A172 (cell line): ENCODE results near the gene MRPS27. TPM values are rescaled to one million over a fixed set of nuclear protein-coding genes. Genes with fewer than 3 reads are reported as not detected.
A peak's percentile ranks its signal among the peaks of the same experiment; 100 is the strongest.

Source experiments
- DNase-seq: peaks from one replicate; pipeline ENCODE4 v3.0.0-alpha.2; 2015; ENCODE audit warnings: low spot score
- total RNA-seq: library from RNA; depleted of rRNA; stranded (reverse); fragments of >200 nt; shearing (Covaris generic); gene quantifications from 2 replicates; pipeline ENCODE4 v1.2.3, GENCODE V29; 2014

Gene MRPS27
- total RNA-seq, 1 experiment from 2014 or later = 84.1 TPM

GRCh38 chr5:72234265-72234700 lies 85.8 kb downstream of the MRPS27 start:
- peak; percentile 78 for DNase-seq

DNA sequence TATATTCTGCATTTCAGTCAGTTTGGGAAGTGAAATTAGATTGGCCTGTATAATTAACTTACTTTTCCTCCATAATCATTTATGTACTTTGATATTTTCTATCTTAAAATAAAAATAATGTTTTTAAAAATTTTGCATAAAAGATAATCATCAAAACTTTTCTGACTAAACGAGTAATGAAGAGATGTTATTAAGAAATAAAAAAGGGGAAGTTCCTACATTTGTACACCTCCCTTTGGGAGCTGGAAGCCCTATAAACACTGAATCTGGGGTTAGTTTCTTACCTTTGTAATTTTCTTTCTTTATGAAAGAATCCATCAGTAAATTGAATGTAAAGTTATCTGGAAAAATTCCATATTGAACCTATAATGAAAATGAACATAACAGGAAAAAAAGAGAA lies 86.2 kb downstream of the MRPS27 start:
- no peak for DNase-seq

GRCh38 chr5:72232838-72233237 lies 87.2 kb downstream of the MRPS27 start:
- no peak for DNase-seq

- DNase-seq = no peak
Measured at GRCh38 chr5:72231991-72232703, 87.9 kb downstream of the MRPS27 start.

DNA sequence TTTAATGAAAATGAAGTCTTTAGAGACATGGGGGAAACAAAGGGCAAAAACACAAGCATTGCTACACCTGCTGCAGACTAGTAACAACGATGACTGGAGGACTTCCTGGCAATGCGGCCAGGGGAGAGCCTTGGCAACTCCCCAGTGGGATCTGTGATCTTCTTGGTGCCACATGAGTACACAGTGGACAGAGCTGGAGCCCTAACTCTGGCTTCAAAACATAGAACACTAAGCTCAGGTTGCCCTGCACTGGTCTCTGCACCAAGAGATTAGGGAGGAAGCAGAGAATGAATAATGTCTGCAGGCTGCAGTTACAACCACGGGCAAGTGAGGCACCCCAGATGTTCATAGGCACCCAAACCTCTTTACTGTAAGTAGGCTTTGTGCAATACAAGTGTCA lies 91.1 kb downstream of the MRPS27 start:
- DNase-seq = no peak

DNA sequence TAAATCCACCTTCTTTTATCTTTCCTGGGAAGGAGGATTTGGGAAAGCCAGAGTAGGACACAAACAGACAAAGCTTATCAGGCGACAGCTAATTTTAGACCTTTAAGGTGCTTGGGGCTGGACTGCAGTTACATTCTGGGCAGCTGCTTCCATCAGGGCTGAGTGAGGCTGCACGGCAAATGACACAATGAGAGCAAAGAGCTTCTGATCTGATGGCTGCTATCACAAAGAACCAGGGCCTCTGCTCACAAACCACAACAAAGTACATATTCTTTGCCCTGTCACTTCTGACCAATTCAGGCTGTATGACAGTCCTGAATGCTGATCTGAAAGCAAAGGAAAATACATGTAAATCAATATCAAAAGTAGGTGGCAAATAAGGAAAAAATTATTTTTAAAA lies 93.1 kb downstream of the MRPS27 start:
- no peak for DNase-seq

- DNase-seq = no peak
Measured at GRCh38 chr5:72225741-72226140, 94.3 kb downstream of the MRPS27 start.

GRCh38 chr5:72224946-72225463 lies 95.0 kb downstream of the MRPS27 start:
- peak; percentile 55 for DNase-seq

DNA sequence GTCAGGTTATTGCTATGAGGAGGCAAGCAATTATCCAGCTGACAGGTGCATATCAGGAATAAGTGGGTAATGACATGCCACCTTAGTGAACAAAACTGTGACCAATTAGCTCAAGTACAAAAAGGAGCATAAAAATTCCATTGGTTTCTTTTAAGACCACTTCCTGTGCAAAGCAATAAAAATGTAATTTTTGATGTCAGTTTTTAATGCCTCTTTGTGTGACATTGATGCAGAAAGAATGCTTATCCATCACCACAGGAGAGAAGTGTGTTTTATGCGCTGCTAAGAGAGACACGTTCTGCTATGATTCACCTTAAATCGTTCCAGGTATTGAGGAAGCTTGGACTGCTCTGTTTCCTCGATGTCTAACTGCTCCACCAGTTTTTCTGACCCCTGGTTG lies 96.7 kb downstream of the MRPS27 start:
- DNase-seq = no peak

GRCh38 chr5:72222521-72222920 lies 97.5 kb downstream of the MRPS27 start:
- DNase-seq = no peak

- no peak for DNase-seq
Measured at GRCh38 chr5:72221541-72221940, 98.5 kb downstream of the MRPS27 start.

- DNase-seq = no peak
Measured at GRCh38 chr5:72221099-72221498, 98.9 kb downstream of the MRPS27 start.

GRCh38 chr5:72216756-72217155 lies 103.3 kb downstream of the MRPS27 start:
- DNase-seq = no peak

DNA sequence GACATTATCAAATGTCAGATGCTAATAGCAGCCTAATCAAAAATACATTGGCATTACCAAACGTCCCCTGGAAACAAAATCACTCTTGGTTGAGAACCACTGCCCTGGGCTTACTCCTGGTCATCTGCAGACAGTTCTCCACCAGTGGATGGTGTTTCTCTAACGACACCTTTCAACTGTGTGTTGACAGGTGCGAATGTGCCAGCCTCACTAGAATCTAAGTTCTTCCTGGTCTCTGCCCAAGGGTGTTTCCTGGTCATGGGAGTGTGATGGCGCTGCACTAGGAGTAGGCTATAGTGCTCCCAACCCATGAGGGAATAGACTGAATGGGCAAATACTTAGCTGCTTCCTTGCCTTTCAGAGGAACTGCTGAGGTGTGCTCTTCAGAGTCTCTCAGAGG lies 105.9 kb downstream of the MRPS27 start:
- no peak for DNase-seq

DNA sequence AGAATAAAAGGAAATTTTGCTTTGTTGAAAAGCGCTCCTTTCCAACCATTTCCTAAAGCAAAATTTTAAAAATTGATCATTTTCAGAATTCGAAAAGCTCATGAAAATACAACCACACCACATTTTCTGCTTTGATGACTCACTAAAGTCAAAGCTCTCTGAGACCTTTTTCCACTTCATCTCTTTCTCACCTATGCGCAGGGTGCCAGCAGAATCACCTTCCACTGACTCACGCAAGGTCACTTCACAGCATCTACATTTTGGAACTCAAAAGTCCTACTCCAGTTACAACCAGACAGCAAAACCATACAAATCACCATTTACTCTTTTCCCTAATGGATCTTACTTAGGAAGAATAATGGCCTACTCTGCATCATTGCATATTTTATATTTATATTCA lies 106.6 kb downstream of the MRPS27 start:
- no peak for DNase-seq

- no peak for DNase-seq
Measured at GRCh38 chr5:72212171-72212570, 107.9 kb downstream of the MRPS27 start.

GRCh38 chr5:72210888-72211678 lies 109.0 kb downstream of the MRPS27 start:
- peak; percentile 69 for DNase-seq

- peak; percentile 67 for DNase-seq
Measured at GRCh38 chr5:72209147-72210115, 110.6 kb downstream of the MRPS27 start.

DNA sequence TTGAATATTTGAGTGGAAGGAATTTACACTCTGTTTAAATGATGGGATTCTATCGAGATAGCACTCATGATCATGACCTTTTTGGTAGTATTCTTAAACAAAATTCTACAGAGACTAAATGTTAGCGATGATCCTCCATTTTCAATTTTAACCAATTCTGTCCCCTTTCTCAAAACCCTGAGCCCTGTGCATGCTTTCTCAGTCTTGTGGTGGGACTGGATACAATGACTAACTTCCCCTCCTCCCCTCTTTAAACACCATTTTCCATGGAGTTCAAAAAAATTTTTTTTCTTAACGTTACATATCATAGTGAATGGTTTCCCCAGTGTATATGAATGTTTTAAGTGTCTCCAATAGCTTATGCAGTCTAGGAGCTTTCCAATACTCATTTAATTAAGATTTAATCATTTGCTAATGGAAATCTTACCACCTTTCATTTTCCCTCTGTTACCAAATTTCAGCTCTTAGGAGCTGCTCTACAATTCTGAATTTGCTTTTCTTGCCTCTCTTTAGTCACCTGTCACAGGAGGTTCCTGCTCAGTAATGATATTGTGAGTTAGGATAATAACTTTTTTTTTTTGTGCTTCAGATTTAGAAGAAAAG lies 111.6 kb downstream of the MRPS27 start:
- DNase-seq = no peak

DNA sequence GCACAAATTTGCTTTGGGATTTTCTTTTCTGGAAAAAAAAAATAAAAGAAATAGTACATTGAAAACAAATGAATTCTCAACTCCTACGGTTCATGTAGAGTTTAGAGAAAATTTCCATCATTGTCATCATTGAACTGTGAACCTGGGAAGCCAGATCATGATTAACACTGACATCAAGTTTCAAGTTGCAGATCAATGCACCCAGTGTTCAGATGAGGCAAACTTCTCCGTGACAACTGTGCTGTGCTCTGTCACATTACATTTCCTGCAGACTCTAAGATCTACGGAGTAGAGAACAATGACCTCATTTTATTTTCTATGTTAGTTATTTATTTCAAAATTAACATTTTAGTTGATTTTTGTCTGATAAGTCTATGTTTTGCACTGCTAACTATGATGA lies 113.0 kb downstream of the MRPS27 start:
- no peak for DNase-seq

DNA sequence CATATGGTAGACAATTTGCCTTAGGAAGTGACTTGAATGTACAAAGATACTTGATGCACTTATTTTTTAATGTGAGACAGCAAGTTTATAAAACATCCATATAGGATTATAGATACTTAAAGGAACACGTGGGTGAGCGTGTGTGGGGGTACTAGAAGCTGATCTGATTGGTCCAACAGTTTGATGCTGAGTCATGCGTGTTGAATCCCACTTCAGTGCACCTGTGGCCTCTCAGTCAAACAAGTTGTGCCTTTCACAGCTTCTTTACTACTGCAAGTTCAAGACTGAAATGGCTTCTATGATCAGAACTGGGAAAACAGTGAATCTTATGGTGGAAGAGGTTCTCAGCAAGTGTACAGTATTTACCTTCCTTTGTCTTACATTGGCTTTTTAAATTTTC lies 113.9 kb downstream of the MRPS27 start:
- no peak for DNase-seq
